ENCODE measurements around the gene PIK3C2G. TPM values are rescaled to one million over a fixed set of nuclear protein-coding genes. Genes with fewer than 3 reads are reported as not detected.

PIK3C2G gene
- total RNA-seq, 1 donor, result not detected

GRCh38 chr12:18467620-18468245 is 206.4 kb downstream of the PIK3C2G start:
- Histone ChIP-seq H4K20me1 (ENCODE audit: insufficient read depth, low read length) (no peaks in the 10 kb centered on the region), H3K4me2 (ENCODE audit: insufficient read depth, low read length) (no peak overlapping the region), H2AFZ (ENCODE audit: low read length) (no peak overlapping the region), H3K79me2 (ENCODE audit: insufficient read depth, low read length) (no peaks in the 10 kb centered on the region), H3K27me3 (ENCODE audit: insufficient read depth, low read length) (no peaks in the 10 kb centered on the region), H3K9me3 (ENCODE audit: low read depth, low read length) (no peaks in the 10 kb centered on the region), H3K4me3 (ENCODE audit: insufficient read depth, low read length) (no peak overlapping the region), H3K36me3 (ENCODE audit: insufficient read depth, low read length) (no peaks in the 10 kb centered on the region), H3K4me1 (ENCODE audit: insufficient read depth, low read length) (peaks cover 5% of the 10 kb centered on the region), H3K27ac (ENCODE audit: low read depth, low read length) (no peak overlapping the region)
- no peak for TF ChIP-seq CTCF (IDR thresholded peaks at IDR 0.05; ENCODE audit: extremely low read depth, low read depth, low read length)
- no peak for DNase-seq (ENCODE audit: insufficient read length, low spot score, missing footprints)

GRCh38 chr12:18468246-18469075 is 207.1 kb downstream of the PIK3C2G start:
- peak; percentile 71 for DNase-seq (ENCODE audit: insufficient read length, low spot score, missing footprints)
- Histone ChIP-seq H3K4me3 (ENCODE audit: insufficient read depth, low read length) (no peak overlapping the region), H3K27ac (ENCODE audit: low read depth, low read length) (no peak overlapping the region), H3K4me1 (ENCODE audit: insufficient read depth, low read length) (peaks cover 5% of the 10 kb centered on the region), H3K36me3 (ENCODE audit: insufficient read depth, low read length) (no peaks in the 10 kb centered on the region), H3K9me3 (ENCODE audit: low read depth, low read length) (no peaks in the 10 kb centered on the region), H3K79me2 (ENCODE audit: insufficient read depth, low read length) (no peaks in the 10 kb centered on the region), H4K20me1 (ENCODE audit: insufficient read depth, low read length) (no peaks in the 10 kb centered on the region), H3K27me3 (ENCODE audit: insufficient read depth, low read length) (no peaks in the 10 kb centered on the region), H2AFZ (ENCODE audit: low read length) (no peak overlapping the region), H3K4me2 (ENCODE audit: insufficient read depth, low read length) (no peak overlapping the region)
- TF ChIP-seq CTCF (IDR thresholded peaks at IDR 0.05; ENCODE audit: extremely low read depth, low read depth, low read length), result no peak

GRCh38 chr12:18470251-18470650 is 208.9 kb downstream of the PIK3C2G start:
- no peak overlapping the region for H3K4me2 ChIP-seq (ENCODE audit: insufficient read depth, low read length)
- H3K36me3 ChIP-seq (ENCODE audit: insufficient read depth, low read length), result no peaks in the 10 kb centered on the region
- no peak for DNase-seq (ENCODE audit: insufficient read length, low spot score, missing footprints)
- H3K27me3 ChIP-seq (ENCODE audit: insufficient read depth, low read length), result no peaks in the 10 kb centered on the region
- no peaks in the 10 kb centered on the region for H3K79me2 ChIP-seq (ENCODE audit: insufficient read depth, low read length)
- H3K4me3 ChIP-seq (ENCODE audit: insufficient read depth, low read length), result no peak overlapping the region
- no peak overlapping the region for H2AFZ ChIP-seq (ENCODE audit: low read length)
- no peak overlapping the region for H3K27ac ChIP-seq (ENCODE audit: low read depth, low read length)
- H3K9me3 ChIP-seq (ENCODE audit: low read depth, low read length), result no peaks in the 10 kb centered on the region
- no peak for TF ChIP-seq CTCF (IDR thresholded peaks at IDR 0.05; ENCODE audit: extremely low read depth, low read depth, low read length)
- peaks cover 5% of the 10 kb centered on the region for H3K4me1 ChIP-seq (ENCODE audit: insufficient read depth, low read length)
- H4K20me1 ChIP-seq (ENCODE audit: insufficient read depth, low read length), result no peaks in the 10 kb centered on the region

DNA sequence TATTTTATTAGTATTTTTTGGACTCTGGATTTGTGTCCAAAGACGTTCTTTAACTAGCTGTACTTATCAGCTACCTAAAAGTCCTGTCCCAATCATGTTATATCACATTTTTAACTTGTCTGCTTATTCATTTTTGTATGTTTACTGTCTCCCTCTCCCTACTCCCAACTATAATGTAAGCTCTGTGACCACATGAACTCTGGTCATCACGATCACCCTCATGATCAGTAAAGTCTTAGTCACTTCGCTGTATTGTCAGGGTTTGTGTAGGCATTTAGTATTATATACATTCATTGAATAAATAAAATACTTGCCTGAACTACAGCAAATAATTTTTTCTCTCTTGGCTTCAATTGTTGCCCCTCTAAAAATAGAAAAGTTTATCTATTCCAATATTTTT is 211.0 kb downstream of the PIK3C2G start:
- no peak overlapping the region for H3K4me2 ChIP-seq (ENCODE audit: insufficient read depth, low read length)
- H3K4me3 ChIP-seq (ENCODE audit: insufficient read depth, low read length), result no peak overlapping the region
- H3K36me3 ChIP-seq (ENCODE audit: insufficient read depth, low read length), result no peaks in the 10 kb centered on the region
- H2AFZ ChIP-seq (ENCODE audit: low read length), result no peak overlapping the region
- no peak overlapping the region for H3K27ac ChIP-seq (ENCODE audit: low read depth, low read length)
- no peak for DNase-seq (ENCODE audit: insufficient read length, low spot score, missing footprints)
- H3K9me3 ChIP-seq (ENCODE audit: low read depth, low read length), result no peaks in the 10 kb centered on the region
- H3K27me3 ChIP-seq (ENCODE audit: insufficient read depth, low read length), result no peaks in the 10 kb centered on the region
- TF ChIP-seq CTCF (IDR thresholded peaks at IDR 0.05; ENCODE audit: extremely low read depth, low read depth, low read length), result no peak
- no peaks in the 10 kb centered on the region for H3K79me2 ChIP-seq (ENCODE audit: insufficient read depth, low read length)
- H4K20me1 ChIP-seq (ENCODE audit: insufficient read depth, low read length), result no peaks in the 10 kb centered on the region
- H3K4me1 ChIP-seq (ENCODE audit: insufficient read depth, low read length), result peaks cover 5% of the 10 kb centered on the region
